ENCODE measurements around the gene UBL4A. TPM values are rescaled to one million over a fixed set of nuclear protein-coding genes. Genes with fewer than 3 reads are reported as not detected.

UBL4A gene
- total RNA-seq, 4 donors from 2014 or later, result 20.6 to 45.9 (median 34.6) TPM

GRCh38 chrX:154517101-154517781, 30.8 kb upstream of the UBL4A start:
- peak overlapping the region; percentile 60 to 85 (median 78) for H3K4me3 ChIP-seq
- no peaks in the 10 kb centered on the region for H3K9me3 ChIP-seq
- TF ChIP-seq POLR2A (IDR thresholded peaks at IDR 0.05) (no peak), CTCF (IDR thresholded peaks at IDR 0.05) (no peak)
- no peak for DNase-seq
- H3K36me3 ChIP-seq, result no peaks in the 10 kb centered on the region
- no peaks in the 10 kb centered on the region for H3K27me3 ChIP-seq
- peak overlapping the region; percentile 84 to 98 (median 91) for H3K27ac ChIP-seq
- H3K4me1 ChIP-seq, result peaks cover 0 to 11% (median 0%) of the 10 kb centered on the region in 4 donors

DNA sequence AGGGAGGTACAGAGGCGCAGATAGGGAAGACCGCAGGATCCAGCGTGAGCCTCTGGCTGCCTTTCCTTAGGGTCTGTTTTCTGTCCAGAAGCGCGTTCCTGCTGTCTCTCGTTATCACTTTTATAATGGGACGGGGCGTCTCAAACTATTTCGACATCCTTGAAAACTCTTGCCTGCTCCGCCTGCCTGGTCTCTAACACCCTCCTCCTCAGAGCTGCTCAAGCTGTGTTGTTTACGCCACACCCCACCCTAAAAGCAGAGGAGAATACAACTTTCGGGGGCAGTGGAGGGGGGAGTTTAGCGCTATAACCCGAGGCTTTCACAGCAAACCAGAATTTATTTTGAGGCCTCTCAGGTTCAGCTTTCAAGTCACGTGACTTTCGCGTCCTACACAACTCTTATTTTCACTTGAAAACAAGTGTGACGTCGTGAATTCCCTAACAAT, 30.3 kb upstream of the UBL4A start:
- H3K4me1 ChIP-seq, result peaks cover 0 to 11% (median 0%) of the 10 kb centered on the region in 4 donors
- H3K36me3 ChIP-seq, result no peaks in the 10 kb centered on the region
- H3K4me3 ChIP-seq, result peak overlapping the region; percentile 60 to 85 (median 78)
- no peak for DNase-seq
- no peaks in the 10 kb centered on the region for H3K27me3 ChIP-seq
- TF ChIP-seq CTCF (IDR thresholded peaks at IDR 0.05), result no peak
- no peak for TF ChIP-seq POLR2A (IDR thresholded peaks at IDR 0.05)
- no peaks in the 10 kb centered on the region for H3K9me3 ChIP-seq
- peak overlapping the region; percentile 84 to 98 (median 91) for H3K27ac ChIP-seq

GRCh38 chrX:154515966-154516655, 29.7 kb upstream of the UBL4A start, which contains the start of gene FAM3A:
TSS of gene FAM3A (minus strand) at chrX:154516232. CDS start at chrX:154515772, 460 bp downstream.
- peak; percentile 57 to 58 for TF ChIP-seq POLR2A (IDR thresholded peaks at IDR 0.05)
- TF ChIP-seq CTCF (IDR thresholded peaks at IDR 0.05), result no peak
- Histone ChIP-seq H3K9me3 (no peaks in the 10 kb centered on the region), H3K36me3 (no peaks in the 10 kb centered on the region), H3K4me3 (peak within 1 kb of the TSS; percentile 60 to 85 (median 78)), H3K27ac (peak within 1 kb of the TSS; percentile 85 to 98 (median 94)), H3K4me1 (peaks cover 0 to 11% (median 0%) of the 10 kb centered on the region in 4 donors), H3K27me3 (no peaks in the 10 kb centered on the region)
- DNase-seq, result peak; percentile 91 to 97 (median 95)

DNA sequence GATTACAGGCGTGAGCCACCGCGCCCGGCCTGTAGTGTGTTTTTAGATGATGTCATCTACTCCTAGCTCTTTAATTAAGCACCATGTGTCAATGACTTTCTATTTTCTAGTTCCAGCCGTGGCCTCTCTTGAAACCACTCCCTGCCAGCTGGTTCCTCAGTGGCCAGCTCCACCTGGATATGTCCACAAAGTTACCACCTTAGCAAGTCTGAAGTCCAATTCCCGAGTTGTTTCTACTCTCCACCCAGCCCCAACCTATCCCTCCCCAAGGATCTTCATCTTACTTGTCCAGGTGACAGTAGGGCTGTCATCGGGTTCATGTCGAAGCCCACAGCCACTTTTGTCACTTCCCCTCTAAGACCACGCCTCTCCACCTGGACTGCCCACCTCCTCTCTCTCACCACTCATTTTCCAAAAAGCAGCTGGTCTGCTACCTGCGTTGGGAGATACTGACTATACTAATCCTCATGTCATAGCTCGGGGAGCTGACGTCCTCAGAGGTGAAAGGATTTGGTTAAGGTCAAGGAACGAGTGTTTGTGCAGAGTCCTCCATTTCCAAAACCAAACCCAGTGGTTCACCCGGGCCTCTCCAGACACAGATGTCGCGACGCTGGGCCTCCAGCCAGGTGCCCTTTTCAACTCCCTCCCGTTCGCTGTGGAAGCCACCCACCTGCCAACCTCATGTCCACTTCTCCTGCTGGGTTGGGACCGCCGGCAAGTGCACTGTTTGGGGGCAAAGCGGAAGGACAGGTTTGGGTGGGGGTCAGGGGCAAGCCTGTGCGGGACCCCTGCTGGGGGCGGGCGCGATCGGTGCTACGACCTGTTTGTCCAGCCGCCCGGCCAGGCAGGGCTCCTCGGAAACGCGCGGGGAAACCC, 28.9 kb upstream of the UBL4A start:
- no peaks in the 10 kb centered on the region for H3K36me3 ChIP-seq
- no peaks in the 10 kb centered on the region for H3K9me3 ChIP-seq
- peak overlapping the region; percentile 60 to 85 (median 78) for H3K4me3 ChIP-seq
- peaks cover 0 to 11% (median 0%) of the 10 kb centered on the region in 4 donors for H3K4me1 ChIP-seq
- H3K27me3 ChIP-seq, result no peaks in the 10 kb centered on the region
- peak; percentile 46 to 75 (median 63) for DNase-seq
- TF ChIP-seq POLR2A (IDR thresholded peaks at IDR 0.05) (peak; percentile 62 to 64), CTCF (IDR thresholded peaks at IDR 0.05) (no peak)
- H3K27ac ChIP-seq, result peak overlapping the region; percentile 85 to 98 (median 94)

DNA sequence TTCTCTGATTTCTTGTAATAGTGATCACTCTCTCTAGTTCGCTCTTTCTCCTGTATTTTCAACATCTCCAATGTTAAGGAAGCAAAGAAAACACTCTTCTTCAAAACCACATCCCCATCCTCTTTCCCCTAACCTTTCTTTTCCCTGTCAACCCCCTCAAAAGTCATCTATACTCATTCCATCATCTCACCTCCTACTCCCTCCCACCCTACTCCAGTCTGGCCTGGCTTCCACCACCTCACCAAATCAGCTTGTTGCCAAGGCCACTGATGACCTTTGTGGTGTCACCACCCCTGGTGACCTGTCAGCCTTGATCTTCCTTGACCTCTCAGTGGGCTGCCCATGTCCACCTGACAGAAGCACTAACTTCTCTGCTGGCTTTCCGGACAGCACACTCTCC, 27.3 kb upstream of the UBL4A start:
- Histone ChIP-seq H3K27ac (no peak overlapping the region), H3K9me3 (no peaks in the 10 kb centered on the region), H3K4me3 (no peak overlapping the region), H3K36me3 (no peaks in the 10 kb centered on the region), H3K4me1 (peaks cover 0 to 11% (median 0%) of the 10 kb centered on the region in 4 donors), H3K27me3 (no peaks in the 10 kb centered on the region)
- TF ChIP-seq POLR2A (IDR thresholded peaks at IDR 0.05), result no peak
- no peak for TF ChIP-seq CTCF (IDR thresholded peaks at IDR 0.05)
- no peak for DNase-seq

All from Peyer's patch (tissue), 4 donors.